Stimulated activated naive CD8-positive, alpha-beta T cell treated with anti-CD3 and anti-CD28 coated beads, Interleukin-15, amount 100 ng/mL, for 72 hours (primary cell): Measurements from ENCODE around the gene FBRSL1.

Experiments
- ATAC-seq: fragments of 150-1000 bp; cut with Tn5 transposase; 2 replicates; pipeline ENCODE4 v1.10.0; 2021; ENCODE audit warnings: mild to moderate bottlenecking, moderate library complexity
- DNase-seq, 2 donors: peaks; one replicate each; pipeline ENCODE4 v3.0.0; 2021 to 2022
- H3K27ac Mint-ChIP-seq, 2 donors: one replicate each; pipeline ENCODE4 v1.8.0; 2022; ENCODE audit warnings: mild to moderate bottlenecking in 2 of 2, mixed read lengths in 2 of 2, moderate library complexity in 2 of 2
- H3K27me3 Mint-ChIP-seq: one replicate; pipeline ENCODE4 v1.8.0; 2022; ENCODE audit warnings: mixed read lengths
- H3K4me1 Mint-ChIP-seq: one replicate; pipeline ENCODE4 v1.8.0; 2022; ENCODE audit warnings: mild to moderate bottlenecking, mixed read lengths
- H3K4me3 Mint-ChIP-seq, 2 donors: one replicate each; pipeline ENCODE4 v1.8.0; 2022; ENCODE audit warnings: mild to moderate bottlenecking in 2 of 2, mixed read lengths in 2 of 2, moderate library complexity in 1 of 2
- H3K9me3 Mint-ChIP-seq, 2 donors: one replicate each; pipeline ENCODE4 v1.8.0; 2022; ENCODE audit warnings: mixed read lengths in 2 of 2

Gene FBRSL1

GRCh38 chr12:132450418-132451171 is 39.4 kb upstream of the FBRSL1 start:
- Mint-ChIP-seq H3K27ac (no peak overlapping the region), H3K4me1 (peaks cover 75% of the 10 kb centered on the region), H3K4me3 (no peak overlapping the region), H3K9me3 (peaks cover 0 to 7% of the 10 kb centered on the region in 2 donors), H3K27me3 (no peaks in the 10 kb centered on the region)
- ATAC-seq (no peak), DNase-seq (no peak)

- ATAC-seq (peak; percentile 70), DNase-seq (peak in 1 of 2 donors; percentile 36)
- no peak overlapping the region for H3K27ac Mint-ChIP-seq
- H3K4me3 Mint-ChIP-seq, result no peak overlapping the region
- H3K27me3 Mint-ChIP-seq, result no peaks in the 10 kb centered on the region
- H3K4me1 Mint-ChIP-seq, result peaks cover 73% of the 10 kb centered on the region
- H3K9me3 Mint-ChIP-seq, result peaks cover 0 to 11% of the 10 kb centered on the region in 2 donors
These were observed 38.6 kb upstream of the FBRSL1 start for GRCh38 chr12:132451172-132451835.

DNA sequence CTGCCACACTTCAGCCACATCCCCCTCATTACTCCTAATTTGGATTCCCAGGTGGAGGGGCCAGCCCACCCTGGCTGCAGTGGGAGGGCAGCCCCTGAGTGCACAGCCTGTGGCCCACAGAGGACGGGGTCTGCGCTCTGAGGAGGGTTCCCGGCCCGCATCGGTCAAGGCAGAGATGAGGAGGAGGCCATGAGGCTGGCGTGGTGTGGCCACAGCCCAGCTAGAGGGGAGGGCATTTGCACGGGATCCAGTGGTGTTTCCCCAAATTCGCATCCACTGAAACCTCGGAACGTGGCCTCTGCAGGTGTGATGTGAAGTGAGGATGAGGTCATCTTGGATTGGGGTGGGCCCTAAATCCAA is 38.1 kb upstream of the FBRSL1 start:
- no peak overlapping the region for H3K27ac Mint-ChIP-seq
- no peak for DNase-seq
- peaks cover 73% of the 10 kb centered on the region for H3K4me1 Mint-ChIP-seq
- ATAC-seq, result no peak
- peaks cover 0 to 11% of the 10 kb centered on the region in 2 donors for H3K9me3 Mint-ChIP-seq
- no peaks in the 10 kb centered on the region for H3K27me3 Mint-ChIP-seq
- H3K4me3 Mint-ChIP-seq, result no peak overlapping the region

DNA sequence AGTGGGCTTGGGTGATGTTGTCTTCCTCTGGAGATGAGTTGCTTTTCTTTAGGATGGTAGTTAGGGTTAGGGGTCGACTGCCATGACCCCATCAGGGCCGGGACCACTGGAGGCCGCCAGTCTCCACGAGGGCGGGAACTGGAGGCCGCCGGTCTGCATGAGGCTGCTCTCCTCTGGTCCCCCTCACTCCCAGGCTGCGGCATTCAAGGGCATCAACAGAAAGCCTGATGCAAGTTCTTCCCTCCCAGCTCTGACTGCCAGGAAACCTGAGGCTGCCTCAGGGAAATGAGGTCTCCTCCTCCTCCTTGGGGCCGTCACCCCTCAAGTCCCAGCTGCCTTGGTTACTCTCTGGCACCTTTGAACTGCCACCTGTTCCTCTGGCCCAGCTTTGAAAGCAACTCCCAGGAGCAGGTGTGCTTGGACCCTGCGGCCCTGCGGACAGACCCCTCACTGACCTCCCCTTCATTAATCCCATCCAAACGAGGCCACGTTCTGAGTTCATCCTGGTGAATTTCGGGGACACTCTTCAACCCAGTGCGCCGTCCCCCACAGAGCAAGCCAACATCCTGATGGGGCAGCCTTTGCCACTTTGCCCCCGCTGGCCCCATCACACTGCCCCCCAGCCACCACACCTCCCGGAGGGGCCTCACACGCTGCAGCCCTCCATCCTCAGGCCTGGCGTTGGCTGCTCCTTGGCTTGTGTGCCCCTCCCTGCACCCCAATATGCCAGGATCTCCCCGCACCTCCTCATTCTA is 37.2 kb upstream of the FBRSL1 start:
- ATAC-seq (no peak), DNase-seq (no peak)
- Mint-ChIP-seq H3K9me3 (peaks cover 0 to 11% of the 10 kb centered on the region in 2 donors), H3K27me3 (no peaks in the 10 kb centered on the region), H3K4me1 (peaks cover 66% of the 10 kb centered on the region), H3K27ac (peak overlapping the region in 1 of 2 donors; percentile 6), H3K4me3 (no peak overlapping the region)

GRCh38 chr12:132453361-132454192 is 36.4 kb upstream of the FBRSL1 start:
- DNase-seq (no peak), ATAC-seq (no peak)
- peaks cover 58% of the 10 kb centered on the region for H3K4me1 Mint-ChIP-seq
- H3K27ac Mint-ChIP-seq, result peak overlapping the region in 1 of 2 donors; percentile 15
- peaks cover 0 to 11% of the 10 kb centered on the region in 2 donors for H3K9me3 Mint-ChIP-seq
- no peak overlapping the region for H3K4me3 Mint-ChIP-seq
- no peaks in the 10 kb centered on the region for H3K27me3 Mint-ChIP-seq

DNA sequence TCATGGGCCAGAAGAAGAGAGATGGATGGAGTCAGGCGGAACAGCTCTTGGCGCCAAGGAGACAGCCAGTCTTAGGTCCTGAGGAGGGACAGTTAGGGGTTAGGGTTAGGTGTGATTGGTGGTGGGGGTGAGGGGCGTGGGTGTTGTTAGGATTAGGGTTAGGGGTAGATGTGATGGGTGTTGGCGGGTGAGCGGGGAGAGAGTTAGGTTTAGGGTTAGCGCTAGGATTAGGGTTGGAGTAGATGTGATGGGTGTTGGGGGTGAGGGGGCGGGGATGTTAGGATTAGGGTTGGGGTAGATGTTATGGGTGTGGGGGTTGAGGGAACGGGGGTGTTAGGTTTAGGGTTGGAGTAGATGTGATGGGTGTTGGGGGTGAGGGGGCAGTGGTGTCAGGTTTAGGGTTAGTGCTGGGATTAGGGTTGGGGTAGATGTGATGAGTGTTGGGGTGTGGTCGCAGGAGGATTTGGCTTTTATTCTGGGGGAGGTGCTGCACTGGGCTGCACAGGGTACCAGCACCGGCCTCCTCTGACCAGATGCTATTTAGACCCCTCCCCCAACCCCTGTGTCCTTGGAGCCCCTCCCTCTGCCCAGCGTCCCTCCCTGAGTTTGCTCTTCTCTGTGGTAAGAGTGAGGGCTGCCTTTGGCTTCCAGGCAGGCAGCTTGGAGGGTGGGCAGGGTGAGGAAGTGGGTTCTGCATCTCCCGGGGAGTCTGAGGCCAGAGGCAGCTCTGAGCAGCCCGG is 35.6 kb upstream of the FBRSL1 start:
- Mint-ChIP-seq H3K4me3 (no peak overlapping the region), H3K27me3 (no peaks in the 10 kb centered on the region), H3K9me3 (peaks cover 0 to 11% of the 10 kb centered on the region in 2 donors), H3K4me1 (peaks cover 52% of the 10 kb centered on the region), H3K27ac (no peak overlapping the region)
- no peak for DNase-seq
- no peak for ATAC-seq

- Mint-ChIP-seq H3K4me3 (no peak overlapping the region), H3K27me3 (no peaks in the 10 kb centered on the region), H3K9me3 (peaks cover 0 to 11% of the 10 kb centered on the region in 2 donors), H3K27ac (peak overlapping the region in 1 of 2 donors; percentile 87), H3K4me1 (peaks cover 45% of the 10 kb centered on the region)
- ATAC-seq (no peak), DNase-seq (no peak)
These were observed 35.0 kb upstream of the FBRSL1 start for GRCh38 chr12:132454933-132455418.

DNA sequence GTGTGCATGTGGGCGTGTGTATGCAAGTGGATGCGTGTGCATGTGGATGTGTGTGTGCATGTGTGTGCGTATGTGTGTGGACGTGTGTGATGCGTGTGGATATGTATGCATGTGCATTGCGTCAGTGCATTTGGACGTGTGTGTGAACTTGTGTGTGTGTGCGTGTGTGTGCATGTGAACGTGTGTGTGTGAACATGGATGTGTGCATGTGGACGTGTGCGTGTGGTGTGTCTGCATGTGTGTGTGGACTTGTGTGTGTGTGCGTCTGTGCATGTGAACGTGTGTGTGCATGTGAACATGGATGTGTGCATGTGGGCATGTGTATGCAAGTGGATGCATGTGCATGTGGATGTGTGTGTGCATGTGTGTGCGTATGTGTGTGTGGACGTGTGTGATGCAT is 34.4 kb upstream of the FBRSL1 start:
- DNase-seq (no peak), ATAC-seq (no peak)
- Mint-ChIP-seq H3K4me3 (no peak overlapping the region), H3K9me3 (peaks cover 0 to 11% of the 10 kb centered on the region in 2 donors), H3K27me3 (no peaks in the 10 kb centered on the region), H3K27ac (no peak overlapping the region), H3K4me1 (peaks cover 40% of the 10 kb centered on the region)

- H3K4me3 Mint-ChIP-seq, result no peak overlapping the region
- peaks cover 0 to 11% of the 10 kb centered on the region in 2 donors for H3K9me3 Mint-ChIP-seq
- peaks cover 32% of the 10 kb centered on the region for H3K4me1 Mint-ChIP-seq
- H3K27ac Mint-ChIP-seq, result no peak overlapping the region
- DNase-seq (no peak), ATAC-seq (peak; percentile 10)
- H3K27me3 Mint-ChIP-seq, result no peaks in the 10 kb centered on the region
These were observed 33.6 kb upstream of the FBRSL1 start for GRCh38 chr12:132456186-132456943.

- no peak for ATAC-seq
- DNase-seq, result no peak
- no peak overlapping the region for H3K27ac Mint-ChIP-seq
- H3K4me3 Mint-ChIP-seq, result no peak overlapping the region
- peaks cover 32% of the 10 kb centered on the region for H3K4me1 Mint-ChIP-seq
- H3K27me3 Mint-ChIP-seq, result no peaks in the 10 kb centered on the region
- H3K9me3 Mint-ChIP-seq, result peaks cover under 1 to 11% of the 10 kb centered on the region in 2 donors
These were observed 32.9 kb upstream of the FBRSL1 start for GRCh38 chr12:132456944-132457495.

DNA sequence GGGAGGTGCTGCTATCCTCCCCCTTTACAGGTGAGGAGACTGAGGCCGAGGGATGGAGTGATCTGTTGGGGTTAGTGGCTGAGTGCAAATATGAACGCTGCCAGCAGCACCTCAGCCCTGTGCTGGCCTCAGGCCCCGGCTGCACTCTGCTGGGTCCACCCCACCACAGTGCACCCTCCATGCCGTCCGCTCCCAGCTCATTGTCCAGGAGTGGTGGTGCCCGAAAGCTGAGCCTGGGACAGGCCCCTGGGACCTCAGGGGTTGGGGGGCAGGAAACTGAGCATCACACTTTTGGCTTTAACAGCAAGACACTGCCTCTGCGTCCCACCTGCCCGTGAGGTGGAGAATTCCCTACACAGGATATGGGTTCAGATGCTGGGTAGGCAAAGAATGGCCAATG is 31.5 kb upstream of the FBRSL1 start:
- H3K27ac Mint-ChIP-seq, result no peak overlapping the region
- ATAC-seq, result peak; percentile 10

GRCh38 chr12:132458846-132459641 is 30.9 kb upstream of the FBRSL1 start:
- DNase-seq (no peak), ATAC-seq (no peak)
- Mint-ChIP-seq H3K9me3 (peaks cover 5 to 11% of the 10 kb centered on the region in 2 donors), H3K4me1 (peaks cover 24% of the 10 kb centered on the region), H3K27ac (no peak overlapping the region), H3K27me3 (no peaks in the 10 kb centered on the region), H3K4me3 (no peak overlapping the region)

More for the DNA sequence above, 31.5 kb upstream of the FBRSL1 start:
- peaks cover 26% of the 10 kb centered on the region for H3K4me1 Mint-ChIP-seq
- H3K4me3 Mint-ChIP-seq, result no peak overlapping the region
- peaks cover 5 to 11% of the 10 kb centered on the region in 2 donors for H3K9me3 Mint-ChIP-seq
- no peaks in the 10 kb centered on the region for H3K27me3 Mint-ChIP-seq
- DNase-seq, result no peak

- H3K27ac Mint-ChIP-seq, result no peak overlapping the region
- peaks cover 5% of the 10 kb centered on the region in 2 donors for H3K9me3 Mint-ChIP-seq
- no peak for ATAC-seq
These were observed 29.4 kb upstream of the FBRSL1 start for GRCh38 chr12:132460571-132460970.

More at GRCh38 chr12:132460571-132460970, 29.4 kb upstream of the FBRSL1 start:
- H3K27me3 Mint-ChIP-seq, result no peaks in the 10 kb centered on the region
- H3K4me1 Mint-ChIP-seq, result peaks cover 13% of the 10 kb centered on the region
- H3K4me3 Mint-ChIP-seq, result no peak overlapping the region
- DNase-seq, result no peak
